LoVo (cell line): ENCODE measurements around the gene HSFY1.
"Not testable (repeated sequence)": the region's sequence is repeated elsewhere in the genome, so short reads cannot be mapped to it uniquely, and the experiment has no call there.

Source experiments
- DNase-seq: peaks from one replicate; pipeline ENCODE4 v3.0.0-alpha.2; 2016; ENCODE audit warnings: low spot score

HSFY1 gene

DNA sequence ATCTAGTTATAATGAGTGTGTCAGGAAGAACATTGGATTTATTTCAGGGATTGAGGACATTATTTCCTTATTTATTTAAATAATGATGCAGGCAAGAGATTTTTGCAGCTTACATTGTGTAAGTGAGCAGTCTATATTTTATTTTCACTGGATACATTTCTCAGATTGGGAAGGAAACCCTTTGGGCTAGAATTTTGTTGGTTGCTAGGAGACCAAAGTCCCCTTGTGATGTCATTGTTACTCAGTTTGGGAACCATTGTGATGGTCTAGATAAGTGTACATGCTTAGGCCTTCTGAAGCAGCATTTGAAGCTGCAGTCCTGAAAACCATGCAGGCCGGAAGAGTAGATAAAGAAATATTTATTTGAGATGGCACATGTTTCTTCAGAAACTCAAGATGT is at the start of gene HSFY1:
Gene HSFY1, plus strand, starts transcription at position 301 of the 400 bp plus-strand sequence. Its CDS starts 68 bp downstream, at position 369.
- not testable (repeated sequence) for DNase-seq

DNA sequence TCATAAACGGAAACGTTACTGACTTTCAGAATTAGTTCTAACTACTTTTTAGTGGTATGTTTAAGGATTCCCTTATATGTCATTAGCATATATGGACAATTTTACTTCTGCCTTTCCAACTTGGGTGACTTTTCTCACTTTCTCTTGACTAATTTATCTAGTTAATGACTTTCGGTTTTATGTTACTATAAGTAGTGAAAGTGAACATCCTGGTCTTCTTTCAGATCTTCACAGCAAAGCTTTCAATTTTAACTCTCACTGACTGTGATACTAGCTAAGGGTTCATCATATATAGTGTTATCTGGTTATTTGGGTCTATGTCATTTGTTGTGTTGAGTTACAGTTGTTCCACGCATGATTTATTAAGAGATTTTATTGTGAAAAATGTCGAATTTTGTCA is 42.3 kb upstream of the HSFY1 start:
- not testable (repeated sequence) for DNase-seq

GRCh38 chrY:18530995-18531655 is 15.4 kb upstream of the HSFY1 start:
- not testable (repeated sequence) for DNase-seq

DNA sequence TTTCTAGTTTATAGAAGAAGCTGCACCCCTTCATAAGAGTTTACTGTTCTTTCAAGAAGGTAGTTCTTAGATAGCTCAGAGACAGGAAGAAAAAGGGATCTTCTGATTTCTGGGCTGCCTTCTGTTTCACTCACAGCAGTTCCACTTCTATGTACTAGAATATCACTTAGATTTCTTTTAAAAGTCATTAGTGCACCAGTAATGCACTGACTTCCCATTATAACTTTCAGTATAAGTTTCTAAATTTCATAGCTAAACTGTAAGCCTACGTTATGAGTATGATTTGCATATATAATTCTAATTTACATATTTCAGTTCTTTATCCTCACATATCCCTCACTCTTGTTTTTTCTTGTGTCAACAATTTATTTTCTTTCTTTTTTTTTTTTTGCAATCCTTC is 7.6 kb upstream of the HSFY1 start:
- DNase-seq, result not testable (repeated sequence)

- DNase-seq, result not testable (repeated sequence)
Observed at GRCh38 chrY:18553132-18553531, 6.6 kb downstream of the HSFY1 start.

- not testable (repeated sequence) for DNase-seq
Observed at GRCh38 chrY:18565915-18566314, 19.4 kb downstream of the HSFY1 start.
